C4-2B (cell line): ENCODE data around the gene MT1F.
"Not testable (repeated sequence)": the region's sequence is repeated elsewhere in the genome, so short reads cannot be mapped to it uniquely, and the experiment has no call there.

Source experiments
- CTCF ChIP-seq: fragments of 450-650 bp; conservative IDR thresholded peaks from 2 replicates; pipeline ENCODE4 v1.5.1; 2017; ENCODE audit warnings: mild to moderate bottlenecking
- ZFX ChIP-seq: fragments of 450-650 bp; IDR thresholded peaks from 2 replicates; pipeline ENCODE4 v1.6.1; 2017

DNA sequence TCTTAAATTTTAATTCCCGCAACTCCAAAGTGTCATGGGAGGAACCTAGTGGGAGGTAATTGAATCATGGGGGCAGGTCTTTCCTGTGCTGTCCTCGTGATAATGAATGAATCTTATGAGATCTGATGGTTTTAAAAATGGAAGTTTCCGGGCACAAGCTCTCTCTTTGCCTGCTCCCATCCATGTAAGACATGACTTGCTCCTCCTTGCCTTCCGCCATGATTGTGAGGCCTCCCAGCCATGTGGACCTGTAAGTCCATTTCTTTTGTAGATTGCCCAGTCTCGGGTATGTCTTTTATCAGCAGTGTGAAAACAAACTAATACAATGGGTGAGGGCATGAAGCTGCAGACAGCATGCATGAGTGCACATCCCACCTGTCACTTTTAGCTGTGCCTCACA lies 34.6 kb upstream of the MT1F start:
- TF ChIP-seq CTCF, ZFX: not testable (repeated sequence)
